GM12878 (cell line): Measurements from ENCODE around the gene FOXN4. TPM values are rescaled to one million over a fixed set of nuclear protein-coding genes. Genes with fewer than 3 reads are reported as not detected.
A peak's percentile ranks its signal among the peaks of the same experiment; 100 is the strongest.

Experiments used
- ATAC-seq: fragments of 200-7000 bp; cut with Tn5 transposase; 3 replicates; pipeline ENCODE4 v1.9.1; 2020; ENCODE audit warnings: mild to moderate bottlenecking, moderate library complexity
- Bru-seq: library from RNA; stranded (reverse); fragments of 400-500 nt; gene quantifications from one replicate; lab custom pipeline; 2021; lab: Mats Ljungman, UMichigan
- BruChase-seq, 2 experiments: library from RNA; stranded (reverse); fragments of 400-500 nt; gene quantifications; one replicate each; lab custom pipeline; 2021; lab: Mats Ljungman, UMichigan
- BruUV-seq: library from RNA; stranded (reverse); fragments of 400-500 nt; replicated peaks from 2 replicates; lab custom pipeline; 2021; lab: Mats Ljungman, UMichigan
- CTCF ChIA-PET: fragments of 300-600 bp; sonication (Branson Sonifier 250); formaldehyde crosslinking; extraction: SDS; loops from one replicate; lab custom pipeline; 2021; ENCODE audit warnings: inconsistent platforms; lab: Yijun Ruan, JAX
- POLR2A ChIA-PET: fragments of 350-600 bp; formaldehyde crosslinking; extraction: SDS; loops from one replicate; lab custom pipeline; 2021; ENCODE audit warnings: inconsistent platforms; lab: Charles Lee
- RAD21 ChIA-PET: fragments of 300-600 bp; sonication (Branson Sonifier 250); formaldehyde crosslinking; loops from one replicate; lab custom pipeline; 2023; ENCODE audit warnings: antibody characterized with exemption; ENCODE audit not compliant: unreplicated experiment; lab: Charles Lee
- SMC1A ChIA-PET: fragments of 300-600 bp; sonication (Branson Sonifier 250); formaldehyde crosslinking; loops from one replicate; lab custom pipeline; 2023; ENCODE audit not compliant: unreplicated experiment, uncharacterized antibody; lab: Charles Lee
- DNase-seq: peaks from one replicate; pipeline ENCODE4 v3.0.0-alpha.2; 2011; ENCODE audit warnings: low read depth, low spot score
- FAIRE-seq: peaks from 3 replicates; lab custom pipeline; 2011; peaks lifted over from hg19 to GRCh38; lab: Jason Lieb, UNC
- H2AFZ ChIP-seq: 2 replicates; pipeline ENCODE4 v1.6.0; 2011; ENCODE audit warnings: low read depth, low read length, control low read depth; ENCODE audit not compliant: control insufficient read depth
- H3K27ac ChIP-seq: 2 replicates; pipeline ENCODE4 v1.5.1; 2011; ENCODE audit warnings: control low read depth; ENCODE audit not compliant: control insufficient read depth, insufficient read depth
- H3K27me3 ChIP-seq, 2 experiments: replicated peaks in 1 of 2; 2 replicates each; pipeline versions ENCODE4 v1.6.0 to v1.6.1; 2011; ENCODE audit warnings: low read length in 1 of 2; ENCODE audit not compliant: control insufficient read depth in 2 of 2, insufficient read depth in 2 of 2
- H3K36me3 ChIP-seq, 2 experiments: 2 replicates each; pipeline ENCODE4 v1.5.1; 2011; ENCODE audit warnings: low read length in 1 of 2; ENCODE audit not compliant: control insufficient read depth in 2 of 2, insufficient read depth in 2 of 2
- H3K4me1 ChIP-seq: 2 replicates; pipeline ENCODE4 v1.6.1; 2011; ENCODE audit warnings: mild to moderate bottlenecking, low read length, moderate library complexity, mixed read lengths; ENCODE audit not compliant: control insufficient read depth, insufficient read depth
- H3K4me2 ChIP-seq: 2 replicates; pipeline ENCODE4 v1.6.0; 2011; ENCODE audit warnings: control low read depth; ENCODE audit not compliant: control insufficient read depth, insufficient read depth
- H3K4me3 ChIP-seq: fragments of 200-600 bp; sonication (generic); 2 replicates; pipeline ENCODE4 v1.5.1; 2016
- H3K79me2 ChIP-seq: 2 replicates; pipeline ENCODE4 v1.6.0; 2011; ENCODE audit warnings: low read length; ENCODE audit not compliant: control insufficient read depth, insufficient read depth
- H3K9ac ChIP-seq: 2 replicates; pipeline ENCODE4 v1.8.0; 2011; ENCODE audit warnings: low read length, control low read depth, mixed read lengths; ENCODE audit not compliant: control insufficient read depth, insufficient read depth
- H3K9me3 ChIP-seq: replicated peaks from 3 replicates; pipeline ENCODE4 v1.5.1; 2011; ENCODE audit warnings: mild to moderate bottlenecking, low read length; ENCODE audit not compliant: control insufficient read depth, insufficient read depth
- H4K20me1 ChIP-seq: 2 replicates; pipeline ENCODE4 v1.6.0; 2011; ENCODE audit not compliant: control insufficient read depth, insufficient read depth
- EZH2 ChIP-seq: IDR thresholded peaks from 2 replicates; pipeline ENCODE4 v1.6.1; 2012; ENCODE audit warnings: low read depth, mild to moderate bottlenecking, control low read depth, inconsistent platforms, low read length, borderline replicate concordance; ENCODE audit not compliant: control insufficient read depth
- HDAC6 ChIP-seq: fragments of 200-600 bp; sonication (generic); IDR thresholded peaks from one replicate; pipeline ENCODE4 v1.8.0; 2017; ENCODE audit warnings: antibody characterized with exemption; ENCODE audit not compliant: unreplicated experiment
- REST ChIP-seq: IDR thresholded peaks from 2 replicates; pipeline ENCODE4 v1.6.1; 2012; ENCODE audit warnings: mild to moderate bottlenecking, low read depth, low read length
- WGBS: methylation state at CpG from one replicate; pipeline ENCODE4 v1.1.6; 2016; ENCODE audit warnings: low lambda C conversion rate; ENCODE audit not compliant: insufficient replicate concordance, insufficient coverage; ENCODE audit errors: missing lambda C conversion rate; 5-methylcytosine and 5-hydroxymethylcytosine counted together
- in situ Hi-C: fragments of 300-500 bp; cut with MboI; formaldehyde crosslinking; loops from 9 replicates; pipeline ENCODE4 v1.14.3; 2018; ENCODE audit warnings: mixed read lengths
- intact Hi-C: fragments of 100-400 bp; cut with micrococcal nuclease; formaldehyde crosslinking; loops from one replicate; pipeline ENCODE4 v1.14.2; 2022; ENCODE audit not compliant: unreplicated experiment
- long read RNA-seq, 2 experiments: library from polyadenylated mRNA; unstranded; transcript quantifications; one replicate each; pipeline ENCODE4 v2.0.0, GENCODE V29; 2019 to 2020
- polyA minus RNA-seq, 3 experiments: library from RNA; depleted of rRNA, polyadenylated mRNA; stranded (reverse); fragments of >200 nt; gene quantifications; 2 replicates each; pipeline ENCODE4 v1.2.3, GENCODE V29; 2011
- polyA plus RNA-seq, 11 experiments: library from polyadenylated mRNA; depleted of rRNA in 4 of 11; unstranded in 6 of 11; stranded (reverse) in 5 of 11; fragments of >200 nt; fragmentation: Nextera tagmentation in 4 of 11; fragmentation: Illumina TruSeq in 1 of 11; extraction: Ambion mirVana in 4 of 11; extraction: Trizol in 1 of 11; gene quantifications; 1 replicate in 1 of 11; 2 replicates in 10 of 11; pipeline versions ENCODE4 v1.2.1 to v1.2.3, GENCODE V29; 2011 to 2016; ENCODE audit warnings: inconsistent platforms in 2 of 11, missing spikeins in 2 of 11, low read depth in 1 of 11
- total RNA-seq, 4 experiments: library from RNA; depleted of rRNA in 3 of 4; stranded (reverse); fragments of >200 nt in 3 of 4; fragmentation: Illumina TruSeq in 1 of 4; extraction: Trizol in 1 of 4; gene quantifications; 2 replicates each; pipeline versions ENCODE4 v1.2.1 to v1.2.3, GENCODE V29; 2013 to 2021
- TF ChIP-seq, protein P1 (sequence below): IDR thresholded peaks from 2 replicates; pipeline ENCODE4 v1.6.1; 2012; ENCODE audit warnings: low read depth, low read length, improper control_type of control experiment

The FOXN4 gene, protein sequence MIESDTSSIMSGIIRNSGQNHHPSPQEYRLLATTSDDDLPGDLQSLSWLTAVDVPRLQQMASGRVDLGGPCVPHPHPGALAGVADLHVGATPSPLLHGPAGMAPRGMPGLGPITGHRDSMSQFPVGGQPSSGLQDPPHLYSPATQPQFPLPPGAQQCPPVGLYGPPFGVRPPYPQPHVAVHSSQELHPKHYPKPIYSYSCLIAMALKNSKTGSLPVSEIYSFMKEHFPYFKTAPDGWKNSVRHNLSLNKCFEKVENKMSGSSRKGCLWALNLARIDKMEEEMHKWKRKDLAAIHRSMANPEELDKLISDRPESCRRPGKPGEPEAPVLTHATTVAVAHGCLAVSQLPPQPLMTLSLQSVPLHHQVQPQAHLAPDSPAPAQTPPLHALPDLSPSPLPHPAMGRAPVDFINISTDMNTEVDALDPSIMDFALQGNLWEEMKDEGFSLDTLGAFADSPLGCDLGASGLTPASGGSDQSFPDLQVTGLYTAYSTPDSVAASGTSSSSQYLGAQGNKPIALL
- total RNA-seq (2013; cell fraction: nucleolus; rRNA removed) = not detected in 2 replicates
- total RNA-seq (2014; rRNA removed) (not detected in 2 replicates), total RNA-seq (2014; rRNA removed; fragmentation: Illumina TruSeq; extraction: Trizol) (not detected in 2 replicates), total RNA-seq (2021) (not detected in 2 replicates), polyA plus RNA-seq (2011; rRNA removed) (not detected in 2 replicates), polyA plus RNA-seq (2014; fragmentation: Illumina TruSeq; extraction: Trizol) (not detected in 2 replicates), polyA plus RNA-seq (2014; fragmentation: Nextera tagmentation; extraction: Ambion mirVana) (not detected), polyA plus RNA-seq (2014; rRNA removed) (not detected in 2 replicates), polyA plus RNA-seq (2016; fragmentation: Nextera tagmentation; extraction: Ambion mirVana) (not detected), polyA minus RNA-seq (2011; rRNA and poly(A)+ RNA removed) (not detected in 2 replicates), Bru-seq, nascent RNA (not detected), BruChase-seq, experiment 1, labeled RNA remaining after a 6-hour chase (percentile 3 among the genes with signal in this experiment), BruChase-seq, experiment 2, labeled RNA remaining after a 2-hour chase (not detected)
- not detected for polyA plus RNA-seq (2011; ENCODE audit: low read depth)
- not detected in 2 replicates for polyA plus RNA-seq (2011; cell fraction: cytosol; rRNA removed)
- polyA plus RNA-seq (2011; cell fraction: nucleus; rRNA removed) = not detected in 2 replicates
- polyA plus RNA-seq (2012) = not detected in 2 replicates
- not detected in 2 replicates for polyA minus RNA-seq (2011; cell fraction: cytosol; rRNA and poly(A)+ RNA removed)
- not detected in 2 replicates for polyA minus RNA-seq (2011; cell fraction: nucleus; rRNA and poly(A)+ RNA removed)
- long read RNA-seq, experiment 1 = 0 reads
- long read RNA-seq, experiment 2 = 0 reads

- ChIA-PET RAD21 (no interaction called here), CTCF (no interaction called here), POLR2A (interaction anchor here (0.6 kb wide), 1 partner anchor 1060 kb away, joined by 4 read pairs; no protein-coding TSS in a partner anchor), SMC1A (no interaction called here)
- Histone ChIP-seq H3K79me2 (no peaks in the 10 kb centered on the region), H3K36me3 (no peaks in the 10 kb centered on the region), H3K4me1 (no peaks in the 10 kb centered on the region), H3K9ac (no peak within 1 kb of the TSS), H3K27ac (no peak within 1 kb of the TSS), H3K27me3 (peaks cover 13 to 18% of the 10 kb centered on the region in 2 experiments), H2AFZ (no peak within 1 kb of the TSS), H3K4me3 (no peak within 1 kb of the TSS), H3K4me2 (peak within 1 kb of the TSS; percentile 13; the same call in 1 of the 2 replicates), H4K20me1 (no peaks in the 10 kb centered on the region), H3K9me3 (no peaks in the 10 kb centered on the region)
- DNase-seq (no peak), FAIRE-seq (no peak), ATAC-seq (no peak)
- WGBS = 6% methylated on average over 39 of the region's 43 CpGs
- TF ChIP-seq, protein P1, sequence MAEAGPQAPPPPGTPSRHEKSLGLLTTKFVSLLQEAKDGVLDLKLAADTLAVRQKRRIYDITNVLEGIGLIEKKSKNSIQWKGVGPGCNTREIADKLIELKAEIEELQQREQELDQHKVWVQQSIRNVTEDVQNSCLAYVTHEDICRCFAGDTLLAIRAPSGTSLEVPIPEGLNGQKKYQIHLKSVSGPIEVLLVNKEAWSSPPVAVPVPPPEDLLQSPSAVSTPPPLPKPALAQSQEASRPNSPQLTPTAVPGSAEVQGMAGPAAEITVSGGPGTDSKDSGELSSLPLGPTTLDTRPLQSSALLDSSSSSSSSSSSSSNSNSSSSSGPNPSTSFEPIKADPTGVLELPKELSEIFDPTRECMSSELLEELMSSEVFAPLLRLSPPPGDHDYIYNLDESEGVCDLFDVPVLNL = peak; percentile 70; the same call in 1 of the 2 replicates
- TF ChIP-seq EZH2 (0 out of 2 replicates have a peak, but pooled peaks have one; percentile 70), HDAC6 (no peak), REST (peak; percentile 67)
- in situ Hi-C loops (no loop called here), intact Hi-C loops (no loop called here)
- no TSS peak for BruUV-seq
These were observed at the start of gene FOXN4 for GRCh38 chr12:109308534-109309380. Gene FOXN4 (minus strand): TSS chr12:109309284. CDS start chr12:109308321, 963 bp downstream.
